GM10266 (cell line): Measurements from ENCODE around the gene KRT27.

Experiments used
- DNase-seq: peaks from one replicate; pipeline ENCODE4 v3.0.0; 2012; ENCODE audit errors: extremely low spot score
- TF ChIP-seq, protein P1 (sequence below): IDR thresholded peaks from 2 replicates; pipeline ENCODE4 v1.5.1; 2012; ENCODE audit warnings: mild to moderate bottlenecking, low read depth; ENCODE audit not compliant: control insufficient read depth, insufficient read depth; ENCODE audit errors: missing control alignments

The KRT27 gene

DNA sequence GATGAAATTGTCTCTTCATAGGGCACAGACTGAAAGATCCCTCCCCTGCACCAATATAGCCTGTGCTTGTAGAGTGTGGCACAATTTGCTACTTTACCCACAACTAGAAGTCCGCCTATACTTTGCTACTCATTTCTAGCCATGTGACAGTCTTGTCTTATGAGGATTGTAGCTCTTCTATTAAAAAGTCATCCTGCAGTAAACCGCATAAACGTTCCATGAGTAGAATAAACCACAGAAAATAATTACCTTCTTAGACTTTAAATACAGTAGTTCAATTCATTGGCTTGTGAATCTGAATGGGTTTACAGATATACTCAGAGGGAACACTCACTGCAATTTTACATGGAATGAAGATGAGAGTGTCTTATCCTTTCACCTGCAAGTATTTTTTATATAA, 4.4 kb downstream of the KRT27 start:
- DNase-seq = no peak
- TF ChIP-seq, protein P1, sequence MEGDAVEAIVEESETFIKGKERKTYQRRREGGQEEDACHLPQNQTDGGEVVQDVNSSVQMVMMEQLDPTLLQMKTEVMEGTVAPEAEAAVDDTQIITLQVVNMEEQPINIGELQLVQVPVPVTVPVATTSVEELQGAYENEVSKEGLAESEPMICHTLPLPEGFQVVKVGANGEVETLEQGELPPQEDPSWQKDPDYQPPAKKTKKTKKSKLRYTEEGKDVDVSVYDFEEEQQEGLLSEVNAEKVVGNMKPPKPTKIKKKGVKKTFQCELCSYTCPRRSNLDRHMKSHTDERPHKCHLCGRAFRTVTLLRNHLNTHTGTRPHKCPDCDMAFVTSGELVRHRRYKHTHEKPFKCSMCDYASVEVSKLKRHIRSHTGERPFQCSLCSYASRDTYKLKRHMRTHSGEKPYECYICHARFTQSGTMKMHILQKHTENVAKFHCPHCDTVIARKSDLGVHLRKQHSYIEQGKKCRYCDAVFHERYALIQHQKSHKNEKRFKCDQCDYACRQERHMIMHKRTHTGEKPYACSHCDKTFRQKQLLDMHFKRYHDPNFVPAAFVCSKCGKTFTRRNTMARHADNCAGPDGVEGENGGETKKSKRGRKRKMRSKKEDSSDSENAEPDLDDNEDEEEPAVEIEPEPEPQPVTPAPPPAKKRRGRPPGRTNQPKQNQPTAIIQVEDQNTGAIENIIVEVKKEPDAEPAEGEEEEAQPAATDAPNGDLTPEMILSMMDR = no peak

GRCh38 chr17:40777459-40777858, 4.9 kb downstream of the KRT27 start:
- TF ChIP-seq, protein P1 = no peak
- no peak for DNase-seq

- DNase-seq = no peak
- TF ChIP-seq, protein P1 = no peak
Measured at GRCh38 chr17:40775945-40776344, 6.4 kb downstream of the KRT27 start.

- no peak for DNase-seq
- TF ChIP-seq, protein P1 = no peak
Measured at GRCh38 chr17:40772101-40772500, 10.2 kb downstream of the KRT27 start, which contains the start of gene KRT26. Gene KRT26, minus strand, starts transcription at chr17:40772201. Its CDS starts 88 bp downstream, at chr17:40772113.

GRCh38 chr17:40765657-40766056, 16.7 kb downstream of the KRT27 start:
- TF ChIP-seq, protein P1 = no peak
- no peak for DNase-seq

DNA sequence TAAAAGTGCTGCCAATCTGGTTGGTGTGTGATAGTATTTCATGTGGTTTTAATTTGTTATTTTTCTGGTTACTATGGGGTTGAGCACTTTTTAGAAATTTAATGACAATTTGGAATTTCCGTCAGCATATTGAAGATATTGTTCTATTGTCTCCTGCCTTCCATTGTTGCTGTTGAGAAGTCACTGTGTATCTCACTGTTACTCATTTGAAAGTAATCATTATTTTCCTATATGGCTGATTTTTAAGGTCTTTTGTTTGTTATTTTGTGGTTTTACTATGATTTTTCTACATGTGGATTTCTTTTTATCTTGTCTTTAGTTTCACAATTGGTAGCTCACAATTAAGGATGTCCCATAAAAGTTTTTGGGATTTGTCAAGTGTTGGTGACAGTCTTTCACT, 18.6 kb downstream of the KRT27 start:
- TF ChIP-seq, protein P1 = no peak
- no peak for DNase-seq

DNA sequence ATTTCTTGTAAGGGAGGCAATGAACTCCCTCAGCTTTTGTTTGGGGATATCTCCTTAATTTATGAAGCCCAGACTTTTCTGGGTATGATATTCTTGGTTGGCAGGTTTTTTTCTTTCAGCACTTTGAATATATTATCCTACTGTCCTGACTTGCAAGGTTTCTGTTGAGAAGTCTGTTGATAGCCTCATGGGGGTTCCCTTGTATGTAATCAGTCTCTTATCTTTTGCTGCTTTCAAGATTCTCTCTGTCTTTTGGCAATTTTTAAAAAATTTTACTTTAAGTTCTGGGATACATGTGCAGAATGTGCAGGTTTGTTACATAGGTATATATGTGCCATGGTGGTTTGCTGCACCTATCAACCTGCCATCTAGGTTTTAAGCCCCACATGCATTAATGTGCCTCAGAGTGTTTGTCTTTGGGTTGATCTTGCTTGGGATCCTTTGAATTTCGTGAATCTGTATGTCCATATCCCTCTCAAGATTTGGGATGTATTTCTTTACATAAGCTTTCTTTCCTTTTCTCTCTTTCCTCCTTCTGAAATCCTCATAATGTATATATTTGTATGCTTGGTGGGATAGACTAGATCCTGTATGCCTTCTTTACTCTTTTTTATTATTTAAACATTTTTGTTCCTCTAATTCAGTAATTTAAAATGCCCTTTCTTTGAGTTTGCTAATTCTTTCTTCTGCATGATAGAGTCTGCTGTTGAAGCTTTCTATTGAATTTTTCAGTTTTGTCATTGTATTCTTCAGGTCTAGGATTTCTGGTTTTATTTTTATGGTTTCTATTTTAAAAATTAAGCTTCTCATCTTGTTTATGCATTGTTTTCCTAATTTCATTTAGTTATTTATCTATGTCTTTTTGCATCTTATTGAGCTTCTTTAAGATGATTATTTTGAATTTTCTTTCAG, 22.0 kb downstream of the KRT27 start:
- TF ChIP-seq, protein P1 = no peak
- no peak for DNase-seq
